PFSK-1 (cell line): ENCODE measurements around the gene LRRC27.

ENCODE experiments used
- FOXP2 ChIP-seq: optimal IDR thresholded peaks from 2 replicates; pipeline ENCODE3; 2011; ENCODE audit warnings: borderline replicate concordance, control low read depth, inconsistent platforms; ENCODE audit not compliant: insufficient read depth; ENCODE audit errors: extremely low read length, extremely low read depth
- POLR2AphosphoS5 ChIP-seq: IDR thresholded peaks from 2 replicates; pipeline ENCODE4 v1.6.1; 2012; ENCODE audit warnings: low read depth, mild to moderate bottlenecking, control low read depth, low read length, moderate library complexity
- REST ChIP-seq, 2 experiments: IDR thresholded peaks; 2 replicates each; pipeline versions ENCODE4 v1.6.1 to v1.8.0; 2011 to 2012; ENCODE audit warnings: low read depth in 2 of 2, low read length in 2 of 2, control low read depth in 1 of 2, inconsistent platforms in 1 of 2, mild to moderate bottlenecking in 1 of 2, moderate library complexity in 1 of 2; ENCODE audit not compliant: insufficient read depth in 1 of 2
- SIN3A ChIP-seq: IDR thresholded peaks from 2 replicates; pipeline ENCODE4 v1.6.1; 2012; ENCODE audit warnings: mild to moderate bottlenecking, low read length, moderate library complexity, borderline replicate concordance; ENCODE audit not compliant: insufficient read depth
- TAF1 ChIP-seq: IDR thresholded peaks from 2 replicates; pipeline ENCODE4 v1.6.1; 2012; ENCODE audit warnings: low read length, control low read depth, borderline replicate concordance; ENCODE audit not compliant: insufficient read depth

Gene LRRC27

GRCh38 chr10:132393695-132394181, 61.7 kb downstream of the LRRC27 start:
- TF ChIP-seq POLR2AphosphoS5 (no peak), TAF1 (no peak), FOXP2 (no peak), REST (IDR thresholded peaks at IDR 0.05; ENCODE audit: insufficient read depth in 1 of 2, low read depth in 2 of 2, low read length in 2 of 2) (no peak), SIN3A (no peak)

- TF ChIP-seq POLR2AphosphoS5 (no peak), TAF1 (no peak), FOXP2 (no peak), SIN3A (no peak), REST (IDR thresholded peaks at IDR 0.05; ENCODE audit: insufficient read depth in 1 of 2, low read depth in 2 of 2, low read length in 2 of 2) (no peak)
These were observed 62.3 kb downstream of the LRRC27 start for GRCh38 chr10:132394201-132394811.

- TF ChIP-seq FOXP2 (no peak), SIN3A (no peak), POLR2AphosphoS5 (no peak), REST (IDR thresholded peaks at IDR 0.05; ENCODE audit: insufficient read depth in 1 of 2, low read depth in 2 of 2, low read length in 2 of 2) (no peak), TAF1 (no peak)
These were observed 63.1 kb downstream of the LRRC27 start for GRCh38 chr10:132394936-132395703.

- TF ChIP-seq POLR2AphosphoS5 (no peak), FOXP2 (no peak), SIN3A (no peak), REST (IDR thresholded peaks at IDR 0.05; ENCODE audit: insufficient read depth in 1 of 2, low read depth in 2 of 2, low read length in 2 of 2) (no peak), TAF1 (no peak)
These were observed 63.9 kb downstream of the LRRC27 start for GRCh38 chr10:132395704-132396493.
